HepG2 (cell line): ENCODE results near the gene KPNA3. TPM values are rescaled to one million over a fixed set of nuclear protein-coding genes. Genes with fewer than 3 reads are reported as not detected.
A peak's percentile ranks its signal among the peaks of the same experiment; 100 is the strongest.

ENCODE experiments used
- ATF1 ChIP-seq: IDR thresholded peaks from 2 replicates; pipeline ENCODE4 v1.6.1; 2016; ENCODE audit warnings: mild to moderate bottlenecking, control low read depth
- DNMT1 ChIP-seq: sonication (generic); formaldehyde crosslinking; IDR thresholded peaks from 2 replicates; pipeline ENCODE4 v1.5.1; 2020; ENCODE audit warnings: mild to moderate bottlenecking, missing genetic modification reagents
- FIP1L1 ChIP-seq: fragments of 200-400 bp; formaldehyde crosslinking; IDR thresholded peaks from 2 replicates; pipeline ENCODE4 v1.6.1; 2018; ENCODE audit warnings: low read depth, mild to moderate bottlenecking, low read length, moderate library complexity, borderline replicate concordance; ENCODE audit not compliant: insufficient read depth
- ISX ChIP-seq: sonication (generic); formaldehyde crosslinking; conservative IDR thresholded peaks from 2 replicates; pipeline ENCODE4 v1.5.0; 2020; ENCODE audit warnings: missing genetic modification reagents
- NFE2L2 ChIP-seq: fragments of 150-350 bp; IDR thresholded peaks from 2 replicates; pipeline ENCODE4 v1.6.1; 2014; ENCODE audit warnings: low read length
- NR2F1 ChIP-seq, 2 experiments: fragments of 450-650 bp in 1 of 2; formaldehyde crosslinking in 1 of 2; IDR thresholded peaks; 2 replicates each; pipeline versions ENCODE4 v1.5.0 to v1.6.1; 2016 to 2020; ENCODE audit warnings: mild to moderate bottlenecking in 1 of 2, missing compliant biosample characterization in 1 of 2, missing genetic modification reagents in 1 of 2, moderate library complexity in 1 of 2
- RARG ChIP-seq: sonication (generic); formaldehyde crosslinking; IDR thresholded peaks from 2 replicates; pipeline ENCODE4 v1.4.0; 2020; ENCODE audit warnings: low read depth, mild to moderate bottlenecking, missing genetic modification reagents
- SNAI1 ChIP-seq: sonication (generic); formaldehyde crosslinking; IDR thresholded peaks from 2 replicates; pipeline ENCODE4 v1.5.0; 2020; ENCODE audit warnings: mild to moderate bottlenecking, missing genetic modification reagents, borderline replicate concordance
- TEAD2 ChIP-seq: sonication (generic); formaldehyde crosslinking; IDR thresholded peaks from 2 replicates; pipeline ENCODE4 v1.9.0; 2021; ENCODE audit warnings: missing genetic modification reagents
- TOPORS ChIP-seq: sonication (generic); formaldehyde crosslinking; IDR thresholded peaks from 2 replicates; pipeline ENCODE4 v1.8.0; 2023; ENCODE audit warnings: mild to moderate bottlenecking, missing genetic modification reagents
- TRIM24 ChIP-seq: sonication (generic); formaldehyde crosslinking; IDR thresholded peaks from 2 replicates; pipeline ENCODE4 v1.8.0; 2022; ENCODE audit warnings: mild to moderate bottlenecking, missing genetic modification reagents
- ZEB1 ChIP-seq: IDR thresholded peaks from 2 replicates; pipeline ENCODE4 v1.6.1; 2012; ENCODE audit warnings: mild to moderate bottlenecking, low read depth, inconsistent platforms; ENCODE audit not compliant: insufficient replicate concordance
- ZFY ChIP-seq: sonication (generic); formaldehyde crosslinking; IDR thresholded peaks from 2 replicates; pipeline ENCODE4 v1.4.0; 2020; ENCODE audit warnings: missing genetic modification reagents
- ZNF234 ChIP-seq: sonication (generic); formaldehyde crosslinking; conservative IDR thresholded peaks from 2 replicates; pipeline ENCODE4 v1.5.1; 2020; ENCODE audit warnings: mild to moderate bottlenecking, missing genetic modification reagents
- ZNF572 ChIP-seq: sonication (generic); formaldehyde crosslinking; IDR thresholded peaks from 2 replicates; pipeline ENCODE4 v1.5.1; 2020; ENCODE audit warnings: mild to moderate bottlenecking, missing genetic modification reagents
- ZNF598 ChIP-seq: sonication (generic); formaldehyde crosslinking; IDR thresholded peaks from 2 replicates; pipeline ENCODE4 v1.5.1; 2020; ENCODE audit warnings: mild to moderate bottlenecking, missing genetic modification reagents, borderline replicate concordance
- ZNF7 ChIP-seq: IDR thresholded peaks from 2 replicates; pipeline ENCODE4 v1.6.1; 2016; ENCODE audit warnings: missing biosample characterization, missing genetic modification reagents
- ZNF782 ChIP-seq: sonication (generic); formaldehyde crosslinking; IDR thresholded peaks from 2 replicates; pipeline ENCODE4 v1.4.0; 2020; ENCODE audit warnings: missing genetic modification reagents, mild to moderate bottlenecking, borderline replicate concordance
- polyA plus RNA-seq, 8 experiments: library from polyadenylated mRNA; depleted of rRNA in 3 of 8; stranded (reverse) in 7 of 8; unstranded in 1 of 8; fragments of >200 nt; fragmentation: Illumina TruSeq in 4 of 8; extraction: Trizol in 4 of 8; gene quantifications; 2 replicates each; pipeline versions ENCODE4 v1.2.1 to v1.2.3, GENCODE V29; 2011 to 2016; ENCODE audit warnings: low read depth in 4 of 8, missing spikeins in 1 of 8, mixed read lengths in 1 of 8; ENCODE audit not compliant: insufficient read depth in 1 of 8
- total RNA-seq, 5 experiments: library from RNA; depleted of rRNA; stranded (reverse); fragments of >200 nt; fragmentation: Illumina TruSeq; extraction: Trizol; gene quantifications; 2 replicates each; pipeline ENCODE4 v1.2.3, GENCODE V29; 2016; ENCODE audit warnings: low read depth in 1 of 5
- TF ChIP-seq, protein P1 (sequence below): sonication (generic); formaldehyde crosslinking; IDR thresholded peaks from 2 replicates; pipeline ENCODE4 v1.9.0; 2021; ENCODE audit warnings: missing genetic modification reagents, mild to moderate bottlenecking, borderline replicate concordance
- TF ChIP-seq, protein P2 (sequence below): sonication (generic); formaldehyde crosslinking; IDR thresholded peaks from 2 replicates; pipeline ENCODE4 v1.4.0; 2020; ENCODE audit warnings: mild to moderate bottlenecking, missing genetic modification reagents
- TF ChIP-seq, protein P3 (sequence below): sonication (generic); formaldehyde crosslinking; conservative IDR thresholded peaks from 2 replicates; pipeline ENCODE4 v1.5.0; 2020; ENCODE audit warnings: missing genetic modification reagents
- TF ChIP-seq, protein P4 (sequence below): sonication (generic); formaldehyde crosslinking; IDR thresholded peaks from 2 replicates; pipeline ENCODE4 v1.4.0; 2020; ENCODE audit warnings: missing genetic modification reagents, low read depth, mild to moderate bottlenecking, borderline replicate concordance

KPNA3 gene
- total and polyA plus RNA-seq, 2 of the 13 experiments (the other 11 are each of a cell fraction or from before 2014, with no cell fraction given), result 13.0 to 28.9 TPM

- TF ChIP-seq FIP1L1 (peak; percentile 25; the same call in 1 of the 2 replicates), ATF1 (CRISPR knock-in tag) (no peak), ZNF234 (CRISPR knock-in tag) (no peak), RARG (CRISPR knock-in tag) (no peak), ISX (CRISPR knock-in tag) (0 out of 2 replicates have a peak, but pooled peaks have one; percentile 70), TEAD2 (no peak), NFE2L2 (no peak), ZNF572 (no peak), ZEB1 (no peak), SNAI1 (CRISPR knock-in tag) (no peak; the same call in 1 of the 2 replicates), ZFY (CRISPR knock-in tag) (no peak; the same call in 1 of the 2 replicates), ZNF782 (CRISPR knock-in tag) (0 out of 2 replicates have a peak, but pooled peaks have one; percentile 56), ZNF7 (no peak), TOPORS (CRISPR knock-in tag) (peak; percentile 63; the same call in 1 of the 2 replicates), ZNF598 (CRISPR knock-in tag) (no peak), NR2F1 (CRISPR knock-in tag; IDR thresholded peaks at IDR 0.05) (no peak), TRIM24 (CRISPR knock-in tag) (no peak), DNMT1 (peak; percentile 56)
- TF ChIP-seq, protein P1, sequence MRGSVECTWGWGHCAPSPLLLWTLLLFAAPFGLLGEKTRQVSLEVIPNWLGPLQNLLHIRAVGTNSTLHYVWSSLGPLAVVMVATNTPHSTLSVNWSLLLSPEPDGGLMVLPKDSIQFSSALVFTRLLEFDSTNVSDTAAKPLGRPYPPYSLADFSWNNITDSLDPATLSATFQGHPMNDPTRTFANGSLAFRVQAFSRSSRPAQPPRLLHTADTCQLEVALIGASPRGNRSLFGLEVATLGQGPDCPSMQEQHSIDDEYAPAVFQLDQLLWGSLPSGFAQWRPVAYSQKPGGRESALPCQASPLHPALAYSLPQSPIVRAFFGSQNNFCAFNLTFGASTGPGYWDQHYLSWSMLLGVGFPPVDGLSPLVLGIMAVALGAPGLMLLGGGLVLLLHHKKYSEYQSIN (CRISPR knock-in tag), result no peak
- TF ChIP-seq, protein P2, sequence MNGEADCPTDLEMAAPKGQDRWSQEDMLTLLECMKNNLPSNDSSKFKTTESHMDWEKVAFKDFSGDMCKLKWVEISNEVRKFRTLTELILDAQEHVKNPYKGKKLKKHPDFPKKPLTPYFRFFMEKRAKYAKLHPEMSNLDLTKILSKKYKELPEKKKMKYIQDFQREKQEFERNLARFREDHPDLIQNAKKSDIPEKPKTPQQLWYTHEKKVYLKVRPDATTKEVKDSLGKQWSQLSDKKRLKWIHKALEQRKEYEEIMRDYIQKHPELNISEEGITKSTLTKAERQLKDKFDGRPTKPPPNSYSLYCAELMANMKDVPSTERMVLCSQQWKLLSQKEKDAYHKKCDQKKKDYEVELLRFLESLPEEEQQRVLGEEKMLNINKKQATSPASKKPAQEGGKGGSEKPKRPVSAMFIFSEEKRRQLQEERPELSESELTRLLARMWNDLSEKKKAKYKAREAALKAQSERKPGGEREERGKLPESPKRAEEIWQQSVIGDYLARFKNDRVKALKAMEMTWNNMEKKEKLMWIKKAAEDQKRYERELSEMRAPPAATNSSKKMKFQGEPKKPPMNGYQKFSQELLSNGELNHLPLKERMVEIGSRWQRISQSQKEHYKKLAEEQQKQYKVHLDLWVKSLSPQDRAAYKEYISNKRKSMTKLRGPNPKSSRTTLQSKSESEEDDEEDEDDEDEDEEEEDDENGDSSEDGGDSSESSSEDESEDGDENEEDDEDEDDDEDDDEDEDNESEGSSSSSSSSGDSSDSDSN, result peak; percentile 54; the same call in 1 of the 2 replicates
- TF ChIP-seq, protein P3, sequence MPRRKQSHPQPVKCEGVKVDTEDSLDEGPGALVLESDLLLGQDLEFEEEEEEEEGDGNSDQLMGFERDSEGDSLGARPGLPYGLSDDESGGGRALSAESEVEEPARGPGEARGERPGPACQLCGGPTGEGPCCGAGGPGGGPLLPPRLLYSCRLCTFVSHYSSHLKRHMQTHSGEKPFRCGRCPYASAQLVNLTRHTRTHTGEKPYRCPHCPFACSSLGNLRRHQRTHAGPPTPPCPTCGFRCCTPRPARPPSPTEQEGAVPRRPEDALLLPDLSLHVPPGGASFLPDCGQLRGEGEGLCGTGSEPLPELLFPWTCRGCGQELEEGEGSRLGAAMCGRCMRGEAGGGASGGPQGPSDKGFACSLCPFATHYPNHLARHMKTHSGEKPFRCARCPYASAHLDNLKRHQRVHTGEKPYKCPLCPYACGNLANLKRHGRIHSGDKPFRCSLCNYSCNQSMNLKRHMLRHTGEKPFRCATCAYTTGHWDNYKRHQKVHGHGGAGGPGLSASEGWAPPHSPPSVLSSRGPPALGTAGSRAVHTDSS (CRISPR knock-in tag), result no peak
- TF ChIP-seq, protein P4, sequence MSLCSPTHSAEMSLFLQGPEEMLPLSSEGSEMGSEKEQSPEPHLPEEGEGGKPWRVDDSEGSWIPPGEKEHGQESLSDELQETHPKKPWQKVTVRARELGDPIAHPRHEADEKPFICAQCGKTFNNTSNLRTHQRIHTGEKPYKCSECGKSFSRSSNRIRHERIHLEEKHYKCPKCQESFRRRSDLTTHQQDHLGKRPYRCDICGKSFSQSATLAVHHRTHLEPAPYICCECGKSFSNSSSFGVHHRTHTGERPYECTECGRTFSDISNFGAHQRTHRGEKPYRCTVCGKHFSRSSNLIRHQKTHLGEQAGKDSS (CRISPR knock-in tag), result peak; percentile 64; the same call in 1 of the 2 replicates
Observed at GRCh38 chr13:49792550-49793324, at the start of gene KPNA3 (continued).
